IPS DF 19.7 (cell line): ENCODE measurements around the gene FAM187B.

Source experiments
- DNase-seq: peaks from one replicate; pipeline ENCODE4 v3.0.0-alpha.2; 2013; ENCODE audit warnings: low read depth, low spot score

The FAM187B gene

GRCh38 chr19:35228177-35228930 lies at the start of gene FAM187B:
Gene FAM187B (minus strand): TSS chr19:35228739. CDS start chr19:35228680, 59 bp downstream.
- DNase-seq, result no peak

GRCh38 chr19:35276706-35277281 lies 48.3 kb upstream of the FAM187B start:
- DNase-seq, result no peak

- DNase-seq, result no peak
These were observed 45.8 kb upstream of the FAM187B start for GRCh38 chr19:35274323-35274722.

- no peak for DNase-seq
These were observed 45.2 kb upstream of the FAM187B start for GRCh38 chr19:35273686-35274259.

- no peak for DNase-seq
These were observed 44.6 kb upstream of the FAM187B start for GRCh38 chr19:35272954-35273649.

- DNase-seq, result no peak
These were observed 43.7 kb upstream of the FAM187B start for GRCh38 chr19:35272122-35272719.

- DNase-seq, result no peak
These were observed 43.0 kb upstream of the FAM187B start for GRCh38 chr19:35271546-35271945.

- no peak for DNase-seq
These were observed 41.9 kb upstream of the FAM187B start for GRCh38 chr19:35270381-35270811.

- no peak for DNase-seq
These were observed 41.0 kb upstream of the FAM187B start for GRCh38 chr19:35269438-35270117.

GRCh38 chr19:35268536-35269437 lies 40.2 kb upstream of the FAM187B start, which contains the start of gene USF2:
Gene USF2 (plus strand): TSS chr19:35268962. CDS start chr19:35269102, 140 bp downstream.
- no peak for DNase-seq

- DNase-seq, result no peak
These were observed 39.4 kb upstream of the FAM187B start for GRCh38 chr19:35267818-35268535.

- no peak for DNase-seq
These were observed 38.8 kb upstream of the FAM187B start for GRCh38 chr19:35267353-35267817.

- DNase-seq, result no peak
These were observed 38.2 kb upstream of the FAM187B start for GRCh38 chr19:35266520-35267352.

GRCh38 chr19:35265900-35266519 lies 37.5 kb upstream of the FAM187B start:
- no peak for DNase-seq

GRCh38 chr19:35265126-35265899 lies 36.8 kb upstream of the FAM187B start:
- no peak for DNase-seq

GRCh38 chr19:35264268-35265125 lies 36.0 kb upstream of the FAM187B start:
- no peak for DNase-seq
